Trophoblast cell (in vitro differentiated cells and primary cell): ENCODE measurements around the gene SNX6.

Experiments
- DNase-seq, 2 donors: peaks; one replicate each; pipeline ENCODE4 v3.0.0-alpha.2; 2016
- H2AFZ ChIP-seq: 2 replicates; pipeline ENCODE4 v1.6.1; 2013; ENCODE audit warnings: low read length, moderate library complexity, mild to moderate bottlenecking; ENCODE audit not compliant: insufficient read depth, poor library complexity
- H2AK5ac ChIP-seq: 2 replicates; pipeline ENCODE4 v1.6.1; 2013; ENCODE audit warnings: mild to moderate bottlenecking, low read length
- H2BK120ac ChIP-seq: 2 replicates; pipeline ENCODE4 v1.6.1; 2013; ENCODE audit warnings: low read length, mild to moderate bottlenecking, moderate library complexity; ENCODE audit not compliant: insufficient read depth, poor library complexity
- H2BK12ac ChIP-seq: 2 replicates; pipeline ENCODE4 v1.6.1; 2013; ENCODE audit warnings: mild to moderate bottlenecking, low read length, moderate library complexity
- H2BK5ac ChIP-seq: 2 replicates; pipeline ENCODE4 v1.6.1; 2013; ENCODE audit warnings: low read length, low read depth, moderate library complexity, mild to moderate bottlenecking; ENCODE audit not compliant: poor library complexity
- H3K14ac ChIP-seq: 2 replicates; pipeline ENCODE4 v1.6.1; 2013; ENCODE audit warnings: mild to moderate bottlenecking, low read length
- H3K18ac ChIP-seq: 2 replicates; pipeline ENCODE4 v1.6.1; 2013; ENCODE audit warnings: mild to moderate bottlenecking, low read length
- H3K23ac ChIP-seq: 2 replicates; pipeline ENCODE4 v1.6.1; 2013; ENCODE audit warnings: low read length
- H3K27ac ChIP-seq: 2 replicates; pipeline ENCODE4 v1.5.1; 2013; ENCODE audit warnings: low read depth, mild to moderate bottlenecking, inconsistent platforms, low read length, moderate library complexity
- H3K27me3 ChIP-seq: 2 replicates; pipeline ENCODE4 v1.6.1; 2013; ENCODE audit warnings: inconsistent platforms, mild to moderate bottlenecking, low read length, moderate library complexity; ENCODE audit not compliant: insufficient read depth
- H3K36me3 ChIP-seq, 2 experiments: 1 replicate in 1 of 2; 2 replicates in 1 of 2; pipeline ENCODE4 v1.6.1; 2013; ENCODE audit warnings: low read length in 2 of 2, mild to moderate bottlenecking in 2 of 2, moderate library complexity in 1 of 2; ENCODE audit not compliant: insufficient read depth in 2 of 2, control insufficient read depth in 1 of 2
- H3K4ac ChIP-seq: 2 replicates; pipeline ENCODE4 v1.6.1; 2013; ENCODE audit warnings: low read depth, mild to moderate bottlenecking, low read length, moderate library complexity
- H3K4me1 ChIP-seq, 2 experiments: 1 replicate in 1 of 2; 2 replicates in 1 of 2; pipeline ENCODE4 v1.6.1; 2013; ENCODE audit warnings: low read length in 2 of 2, mild to moderate bottlenecking in 2 of 2, moderate library complexity in 1 of 2; ENCODE audit not compliant: insufficient read depth in 2 of 2, control insufficient read depth in 1 of 2
- H3K4me2 ChIP-seq: 2 replicates; pipeline ENCODE4 v1.6.1; 2013; ENCODE audit warnings: inconsistent platforms, mild to moderate bottlenecking, low read length, moderate library complexity
- H3K4me3 ChIP-seq: 2 replicates; pipeline ENCODE4 v1.5.1; 2013; ENCODE audit warnings: mild to moderate bottlenecking, low read depth, low read length, inconsistent platforms
- H3K79me1 ChIP-seq: one replicate; pipeline ENCODE4 v1.6.1; 2013; ENCODE audit warnings: low read length
- H3K79me2 ChIP-seq: 2 replicates; pipeline ENCODE4 v1.6.1; 2013; ENCODE audit warnings: low read length, mild to moderate bottlenecking; ENCODE audit not compliant: control insufficient read depth, insufficient read depth, poor library complexity
- H3K9ac ChIP-seq: 2 replicates; pipeline ENCODE4 v1.6.1; 2013; ENCODE audit warnings: mild to moderate bottlenecking, low read length
- H3K9me3 ChIP-seq: 2 replicates; pipeline ENCODE4 v1.6.1; 2013; ENCODE audit warnings: low read depth, mild to moderate bottlenecking, control low read depth, inconsistent platforms, low read length; ENCODE audit not compliant: insufficient read depth
- H4K12ac ChIP-seq: 2 replicates; pipeline ENCODE4 v1.6.1; 2013; ENCODE audit warnings: low read depth, mild to moderate bottlenecking, low read length, moderate library complexity
- H4K8ac ChIP-seq: 2 replicates; pipeline ENCODE4 v1.6.1; 2013; ENCODE audit warnings: low read depth, mild to moderate bottlenecking, low read length, moderate library complexity
- H4K91ac ChIP-seq: one replicate; pipeline ENCODE4 v1.6.1; 2013; ENCODE audit warnings: low read depth, mild to moderate bottlenecking, low read length, moderate library complexity
- WGBS: extraction: QIAGEN DNeasy Blood & Tissue Kit; methylation state at CpG from one replicate; pipeline ENCODE4 v1.1.7; 2013; ENCODE audit warnings: missing lambda C conversion rate; ENCODE audit not compliant: insufficient read length, insufficient coverage; ENCODE audit errors: extremely low coverage; 5-methylcytosine and 5-hydroxymethylcytosine counted together

SNX6 gene

DNA sequence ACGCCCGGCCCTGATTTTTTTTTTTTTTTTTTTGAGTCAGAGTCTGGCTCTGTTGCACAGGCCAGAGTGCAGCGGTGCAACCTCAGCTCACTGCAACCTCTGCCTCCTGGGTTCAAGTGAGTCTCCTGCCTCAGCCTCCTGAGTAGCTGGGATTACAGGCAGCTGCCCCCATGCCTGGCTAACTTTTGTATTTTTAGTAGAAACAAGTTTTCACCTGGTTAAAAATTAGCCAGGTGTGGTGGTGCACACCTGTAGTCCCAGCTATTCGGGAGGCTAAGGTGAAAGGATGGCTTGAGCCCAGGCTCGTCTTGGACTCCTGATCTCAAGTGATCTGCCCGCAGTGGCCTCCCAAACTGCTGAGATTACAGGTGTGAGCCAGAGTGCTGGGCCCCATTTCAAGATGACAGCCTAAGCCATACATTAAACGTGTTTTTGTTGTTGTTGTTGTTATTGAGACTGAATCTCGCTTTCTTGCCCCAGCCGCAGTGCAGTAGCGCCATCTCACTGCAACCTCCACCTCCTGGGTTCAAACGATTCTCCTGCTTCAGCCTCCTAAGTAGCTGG is 47.7 kb downstream of the SNX6 start:
- Histone ChIP-seq H3K18ac (no peak overlapping the region), H3K36me3 (peaks cover 44 to 48% of the 10 kb centered on the region in 2 experiments), H3K27me3 (no peaks in the 10 kb centered on the region), H3K9ac (no peak overlapping the region), H3K27ac (no peak overlapping the region), H2AFZ (no peak overlapping the region), H2BK5ac (no peak overlapping the region), H3K23ac (no peak overlapping the region), H3K9me3 (no peaks in the 10 kb centered on the region), H2AK5ac (no peak overlapping the region), H3K79me2 (no peaks in the 10 kb centered on the region), H4K91ac (no peak overlapping the region), H3K14ac (no peak overlapping the region), H3K4ac (no peak overlapping the region), H4K12ac (no peak overlapping the region), H3K4me3 (no peak overlapping the region), H4K8ac (no peak overlapping the region), H2BK120ac (no peak overlapping the region), H2BK12ac (no peak overlapping the region), H3K4me2 (no peak overlapping the region), H3K4me1 (no peaks in the 10 kb centered on the region), H3K79me1 (no peaks in the 10 kb centered on the region)
- no CpG with 5 or more reads among the region's 11 CpGs for WGBS
- no peak for DNase-seq

DNA sequence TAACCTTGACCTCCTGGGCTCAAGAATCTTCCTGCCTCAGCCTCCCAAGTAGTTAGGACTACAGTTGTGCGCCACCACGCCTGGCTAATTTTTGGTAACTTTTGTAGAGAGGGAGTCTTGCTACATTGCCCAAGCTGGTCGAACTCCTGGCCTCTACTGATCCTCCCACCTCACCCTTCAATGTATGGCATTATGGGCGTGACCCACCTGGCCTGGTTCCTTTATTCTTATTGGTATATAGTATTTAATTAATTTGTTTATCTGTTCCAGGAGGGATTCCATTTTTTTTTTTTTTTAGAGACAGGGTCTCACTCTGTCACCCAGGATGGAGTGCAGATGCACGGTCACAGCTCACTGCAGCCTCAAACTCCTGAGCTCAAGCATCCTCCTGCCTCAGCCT is 49.6 kb downstream of the SNX6 start:
- Histone ChIP-seq H2AK5ac (no peak overlapping the region), H2BK120ac (no peak overlapping the region), H4K12ac (no peak overlapping the region), H2BK5ac (no peak overlapping the region), H3K9me3 (no peaks in the 10 kb centered on the region), H3K18ac (no peak overlapping the region), H2BK12ac (no peak overlapping the region), H3K79me2 (no peaks in the 10 kb centered on the region), H4K91ac (no peak overlapping the region), H3K27me3 (no peaks in the 10 kb centered on the region), H3K4me1 (no peaks in the 10 kb centered on the region), H2AFZ (no peak overlapping the region), H3K36me3 (peaks cover 33 to 41% of the 10 kb centered on the region in 2 experiments), H4K8ac (no peak overlapping the region), H3K4me2 (no peak overlapping the region), H3K79me1 (no peaks in the 10 kb centered on the region), H3K27ac (no peak overlapping the region), H3K23ac (no peak overlapping the region), H3K4me3 (no peak overlapping the region), H3K9ac (no peak overlapping the region), H3K4ac (no peak overlapping the region), H3K14ac (no peak overlapping the region)
- DNase-seq: no peak
- WGBS: no CpG with 5 or more reads among the region's 5 CpGs

DNA sequence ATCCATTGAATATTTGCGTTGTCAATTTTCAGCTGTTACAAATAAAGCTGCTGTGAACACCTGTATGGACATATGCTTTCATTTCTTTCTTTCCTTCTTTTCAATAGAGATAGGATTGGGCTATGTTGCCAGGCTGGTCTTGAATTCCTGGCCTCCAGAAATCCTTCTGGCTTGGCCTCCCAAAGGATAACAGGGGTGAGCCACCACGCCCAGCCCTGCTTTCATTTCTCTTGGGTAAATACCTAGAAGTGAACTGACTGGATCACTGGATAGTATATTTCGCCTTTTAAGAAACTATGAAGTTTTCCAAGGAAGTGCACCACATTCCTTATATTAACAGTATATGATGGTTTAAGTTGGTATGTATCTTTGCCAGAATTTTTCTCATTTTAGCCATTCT is 58.2 kb downstream of the SNX6 start:
- Histone ChIP-seq H3K9ac (no peak overlapping the region), H3K4me1 (no peaks in the 10 kb centered on the region), H2BK12ac (no peak overlapping the region), H3K4me3 (no peak overlapping the region), H3K4me2 (no peak overlapping the region), H3K4ac (no peak overlapping the region), H4K12ac (no peak overlapping the region), H3K36me3 (peaks cover 31 to 39% of the 10 kb centered on the region in 2 experiments), H3K18ac (no peak overlapping the region), H4K91ac (no peak overlapping the region), H3K27ac (no peak overlapping the region), H3K23ac (no peak overlapping the region), H3K9me3 (no peaks in the 10 kb centered on the region), H4K8ac (no peak overlapping the region), H3K79me2 (no peaks in the 10 kb centered on the region), H3K14ac (no peak overlapping the region), H3K79me1 (no peaks in the 10 kb centered on the region), H2BK120ac (no peak overlapping the region), H2AFZ (no peak overlapping the region), H3K27me3 (no peaks in the 10 kb centered on the region), H2AK5ac (no peak overlapping the region), H2BK5ac (no peak overlapping the region)
- no CpG with 5 or more reads among the region's 3 CpGs for WGBS
- DNase-seq: peak; percentile 79 to 91

DNA sequence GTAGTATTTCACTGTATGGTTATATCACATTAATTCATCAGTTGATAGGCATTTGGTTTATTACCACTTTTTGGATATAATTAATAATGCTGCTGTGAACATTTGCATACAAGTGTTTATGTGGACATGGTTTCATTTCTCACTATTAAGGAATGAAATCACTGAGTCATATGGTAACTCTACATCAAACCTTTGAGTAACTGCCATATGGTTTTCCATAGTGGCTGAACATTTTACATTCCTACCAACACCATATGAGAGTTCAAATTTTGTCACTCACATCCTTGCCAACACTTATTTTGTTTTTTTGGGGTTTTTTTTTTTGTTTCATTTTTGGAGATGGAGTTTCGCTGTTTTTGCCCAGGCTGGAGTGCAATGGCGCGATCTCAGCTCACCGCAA is 60.2 kb downstream of the SNX6 start:
- Histone ChIP-seq H4K8ac (no peak overlapping the region), H3K18ac (no peak overlapping the region), H2BK120ac (no peak overlapping the region), H4K12ac (no peak overlapping the region), H3K36me3 (peaks cover 37 to 48% of the 10 kb centered on the region in 2 experiments), H3K4me1 (no peaks in the 10 kb centered on the region), H3K14ac (no peak overlapping the region), H2AFZ (no peak overlapping the region), H2BK12ac (no peak overlapping the region), H2AK5ac (no peak overlapping the region), H3K27ac (no peak overlapping the region), H3K4ac (no peak overlapping the region), H3K9me3 (no peaks in the 10 kb centered on the region), H3K4me3 (no peak overlapping the region), H2BK5ac (no peak overlapping the region), H4K91ac (no peak overlapping the region), H3K27me3 (no peaks in the 10 kb centered on the region), H3K9ac (no peak overlapping the region), H3K79me2 (no peaks in the 10 kb centered on the region), H3K4me2 (no peak overlapping the region), H3K79me1 (no peaks in the 10 kb centered on the region), H3K23ac (no peak overlapping the region)
- WGBS: no CpG with 5 or more reads among the region's 4 CpGs
- DNase-seq: no peak
